Cardiac muscle cell (in vitro differentiated cells and primary cell): ENCODE measurements around the gene CAPN5. TPM values are rescaled to one million over a fixed set of nuclear protein-coding genes. Genes with fewer than 3 reads are reported as not detected.

Experiments
- DNase-seq, 2 donors: peaks; one replicate each; pipeline versions ENCODE4 v3.0.0 to v3.0.0-alpha.2; 2010 to 2017; ENCODE audit warnings: low read depth in 1 of 2, low spot score in 1 of 2
- H3K27ac ChIP-seq: fragments of 200-600 bp; sonication (generic); 2 replicates; pipeline ENCODE4 v1.5.1; 2016
- H3K27me3 ChIP-seq: fragments of 200-600 bp; sonication (generic); 2 replicates; pipeline ENCODE4 v1.6.0; 2016; ENCODE audit warnings: control low read depth
- H3K36me3 ChIP-seq: fragments of 200-600 bp; sonication (generic); 2 replicates; pipeline ENCODE4 v1.5.1; 2016; ENCODE audit warnings: control low read depth
- H3K4me1 ChIP-seq: fragments of 200-600 bp; sonication (generic); 2 replicates; pipeline ENCODE4 v1.8.1; 2017; ENCODE audit warnings: low read depth, mild to moderate bottlenecking, mixed run types
- H3K4me3 ChIP-seq: fragments of 200-600 bp; sonication (generic); 2 replicates; pipeline ENCODE4 v1.5.1; 2016; ENCODE audit warnings: mild to moderate bottlenecking
- H3K9me3 ChIP-seq: fragments of 200-600 bp; sonication (generic); 2 replicates; pipeline ENCODE4 v1.5.1; 2017; ENCODE audit warnings: low read depth, mild to moderate bottlenecking, control low read depth
- polyA plus RNA-seq: library from polyadenylated mRNA; unstranded; fragments of >200 nt; fragmentation: Nextera tagmentation; extraction: Ambion mirVana; gene quantifications from 2 replicates; pipeline ENCODE4 v1.2.1, GENCODE V29; 2016
- total RNA-seq: library from RNA; depleted of rRNA; stranded (reverse); fragments of >200 nt; gene quantifications from 2 replicates; pipeline ENCODE4 v1.2.3, GENCODE V29; 2016
- TF ChIP-seq, protein P1 (sequence below): IDR thresholded peaks from 2 replicates; pipeline ENCODE4 v1.5.1; 2012; ENCODE audit warnings: low read depth, mild to moderate bottlenecking, low read length

Gene CAPN5
- total and polyA plus RNA-seq, 2 experiments from 2014 or later, result 9.8 to 10.0 TPM

DNA sequence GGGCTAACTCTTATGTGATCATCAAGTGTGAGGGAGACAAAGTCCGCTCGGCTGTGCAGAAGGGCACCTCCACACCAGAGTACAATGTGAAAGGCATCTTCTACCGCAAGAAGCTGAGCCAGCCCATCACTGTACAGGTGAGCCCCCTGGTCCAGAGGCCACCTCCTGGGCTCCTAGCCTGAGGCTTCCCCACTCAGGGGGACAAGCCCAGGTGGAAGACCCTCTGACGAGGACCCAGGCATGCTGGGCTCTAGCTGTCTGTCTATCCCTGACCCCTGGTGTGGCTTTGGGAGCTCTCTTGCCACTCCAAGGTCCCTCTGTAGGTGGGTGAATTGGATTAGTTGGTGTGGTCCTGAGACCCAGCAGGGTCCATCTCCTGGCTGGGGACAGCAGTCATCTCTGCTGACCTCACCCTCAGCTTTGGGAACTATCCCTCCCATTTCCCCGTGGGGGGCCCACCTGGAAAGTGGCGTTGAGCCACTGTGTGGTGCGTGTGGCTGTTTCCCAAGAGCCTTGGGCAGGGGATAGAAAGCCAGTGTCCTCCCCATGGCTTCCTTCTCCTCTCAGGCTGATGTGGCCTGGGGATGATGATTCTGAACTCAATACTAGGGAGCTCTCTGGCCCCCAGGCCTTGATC is 55.9 kb downstream of the CAPN5 start:
- no peak overlapping the region for H3K27ac ChIP-seq
- no peak for DNase-seq
- H3K9me3 ChIP-seq, result no peaks in the 10 kb centered on the region
- TF ChIP-seq, protein P1, sequence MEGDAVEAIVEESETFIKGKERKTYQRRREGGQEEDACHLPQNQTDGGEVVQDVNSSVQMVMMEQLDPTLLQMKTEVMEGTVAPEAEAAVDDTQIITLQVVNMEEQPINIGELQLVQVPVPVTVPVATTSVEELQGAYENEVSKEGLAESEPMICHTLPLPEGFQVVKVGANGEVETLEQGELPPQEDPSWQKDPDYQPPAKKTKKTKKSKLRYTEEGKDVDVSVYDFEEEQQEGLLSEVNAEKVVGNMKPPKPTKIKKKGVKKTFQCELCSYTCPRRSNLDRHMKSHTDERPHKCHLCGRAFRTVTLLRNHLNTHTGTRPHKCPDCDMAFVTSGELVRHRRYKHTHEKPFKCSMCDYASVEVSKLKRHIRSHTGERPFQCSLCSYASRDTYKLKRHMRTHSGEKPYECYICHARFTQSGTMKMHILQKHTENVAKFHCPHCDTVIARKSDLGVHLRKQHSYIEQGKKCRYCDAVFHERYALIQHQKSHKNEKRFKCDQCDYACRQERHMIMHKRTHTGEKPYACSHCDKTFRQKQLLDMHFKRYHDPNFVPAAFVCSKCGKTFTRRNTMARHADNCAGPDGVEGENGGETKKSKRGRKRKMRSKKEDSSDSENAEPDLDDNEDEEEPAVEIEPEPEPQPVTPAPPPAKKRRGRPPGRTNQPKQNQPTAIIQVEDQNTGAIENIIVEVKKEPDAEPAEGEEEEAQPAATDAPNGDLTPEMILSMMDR, result no peak
- H3K4me1 ChIP-seq, result peaks cover 4% of the 10 kb centered on the region
- H3K27me3 ChIP-seq, result no peaks in the 10 kb centered on the region
- no peak overlapping the region for H3K4me3 ChIP-seq
- H3K36me3 ChIP-seq, result no peaks in the 10 kb centered on the region

DNA sequence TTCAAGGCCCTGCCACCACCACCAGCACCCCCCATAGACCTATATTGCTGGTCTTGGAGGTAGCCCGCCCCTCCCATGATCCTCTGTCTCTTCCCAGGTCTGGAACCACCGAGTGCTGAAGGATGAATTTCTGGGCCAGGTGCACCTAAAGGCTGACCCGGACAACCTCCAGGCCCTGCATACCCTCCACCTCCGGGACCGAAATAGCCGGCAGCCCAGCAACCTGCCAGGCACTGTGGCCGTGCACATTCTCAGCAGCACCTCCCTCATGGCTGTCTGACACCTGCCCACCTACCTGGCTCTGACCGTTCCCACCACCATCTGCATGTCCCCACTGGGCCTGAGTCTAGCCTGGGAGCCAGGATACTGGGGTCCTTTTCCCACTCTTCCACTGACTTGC is 56.8 kb downstream of the CAPN5 start:
- H3K9me3 ChIP-seq, result no peaks in the 10 kb centered on the region
- H3K4me1 ChIP-seq, result peaks cover 6% of the 10 kb centered on the region
- no peaks in the 10 kb centered on the region for H3K36me3 ChIP-seq
- TF ChIP-seq, protein P1, result no peak
- DNase-seq, result no peak
- no peak overlapping the region for H3K4me3 ChIP-seq
- H3K27me3 ChIP-seq, result no peaks in the 10 kb centered on the region
- H3K27ac ChIP-seq, result no peak overlapping the region

- no peaks in the 10 kb centered on the region for H3K9me3 ChIP-seq
- H3K4me3 ChIP-seq, result no peak overlapping the region
- no peaks in the 10 kb centered on the region for H3K27me3 ChIP-seq
- peaks cover 6% of the 10 kb centered on the region for H3K4me1 ChIP-seq
- TF ChIP-seq, protein P1, result no peak
- H3K36me3 ChIP-seq, result no peaks in the 10 kb centered on the region
- no peak for DNase-seq
- no peak overlapping the region for H3K27ac ChIP-seq
Measured at GRCh38 chr11:77124041-77124440, 57.3 kb downstream of the CAPN5 start.

- TF ChIP-seq, protein P1, result no peak
- Histone ChIP-seq H3K27ac (no peak overlapping the region), H3K9me3 (no peaks in the 10 kb centered on the region), H3K36me3 (no peaks in the 10 kb centered on the region), H3K4me1 (peaks cover 6% of the 10 kb centered on the region), H3K27me3 (no peaks in the 10 kb centered on the region), H3K4me3 (no peak overlapping the region)
- DNase-seq, result no peak
Measured at GRCh38 chr11:77124488-77124887, 57.7 kb downstream of the CAPN5 start.

- no peak overlapping the region for H3K4me3 ChIP-seq
- H3K27ac ChIP-seq, result no peak overlapping the region
- peak in 1 of 2 donors; percentile 20 for DNase-seq
- H3K4me1 ChIP-seq, result peaks cover 6% of the 10 kb centered on the region
- no peaks in the 10 kb centered on the region for H3K36me3 ChIP-seq
- H3K27me3 ChIP-seq, result no peaks in the 10 kb centered on the region
- no peaks in the 10 kb centered on the region for H3K9me3 ChIP-seq
- TF ChIP-seq, protein P1, result no peak
Measured at GRCh38 chr11:77125191-77125590, 58.4 kb downstream of the CAPN5 start.
